ENCODE measurements around the gene PEX10.

The PEX10 gene

DNA sequence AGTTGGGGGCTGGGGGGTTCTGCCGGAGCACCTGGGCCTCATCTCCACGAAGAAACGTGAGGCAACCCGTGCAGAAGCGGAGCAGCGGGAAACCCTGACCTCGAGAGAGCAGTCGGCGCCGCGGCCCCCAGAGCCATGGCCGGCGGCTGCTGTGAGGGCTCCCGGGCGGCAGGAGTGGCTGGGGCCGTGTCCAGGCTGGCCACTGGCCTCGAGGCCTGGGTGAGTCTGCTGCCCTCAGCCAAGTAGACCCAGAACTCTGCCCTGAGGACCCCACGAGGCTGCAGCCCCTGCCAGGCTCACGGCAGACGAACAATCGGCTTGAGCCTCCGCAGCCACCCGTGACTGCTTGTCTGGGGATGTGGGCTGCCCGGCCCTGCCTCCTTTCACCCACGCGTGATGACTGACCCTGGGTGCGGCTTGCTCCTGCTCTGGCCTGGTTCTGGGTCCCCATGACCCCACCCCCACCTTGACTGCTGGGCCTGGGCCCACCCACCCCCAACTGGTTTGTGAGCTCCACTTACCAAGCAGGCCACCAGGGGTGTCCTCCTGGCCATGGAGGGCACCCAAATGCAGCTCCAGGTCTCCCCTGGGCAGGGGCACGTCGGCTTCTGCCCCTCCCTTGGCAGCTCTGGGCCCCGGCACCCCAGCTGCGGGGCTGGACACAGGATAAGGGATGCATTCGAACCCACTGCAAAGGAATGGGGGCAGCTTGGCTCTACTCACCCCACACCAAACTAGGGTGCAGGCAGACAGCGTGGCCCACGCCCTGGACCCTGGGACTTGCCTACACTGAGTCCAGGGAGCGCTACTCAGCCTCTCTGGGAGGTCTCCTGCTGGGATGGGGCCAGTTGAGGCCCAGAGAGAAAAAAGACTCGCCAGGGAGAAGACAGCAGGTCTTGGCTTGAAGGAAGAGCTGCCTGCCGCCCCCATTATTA lies 55.2 kb downstream of the PEX10 start:
- TF ChIP-seq, protein P1, sequence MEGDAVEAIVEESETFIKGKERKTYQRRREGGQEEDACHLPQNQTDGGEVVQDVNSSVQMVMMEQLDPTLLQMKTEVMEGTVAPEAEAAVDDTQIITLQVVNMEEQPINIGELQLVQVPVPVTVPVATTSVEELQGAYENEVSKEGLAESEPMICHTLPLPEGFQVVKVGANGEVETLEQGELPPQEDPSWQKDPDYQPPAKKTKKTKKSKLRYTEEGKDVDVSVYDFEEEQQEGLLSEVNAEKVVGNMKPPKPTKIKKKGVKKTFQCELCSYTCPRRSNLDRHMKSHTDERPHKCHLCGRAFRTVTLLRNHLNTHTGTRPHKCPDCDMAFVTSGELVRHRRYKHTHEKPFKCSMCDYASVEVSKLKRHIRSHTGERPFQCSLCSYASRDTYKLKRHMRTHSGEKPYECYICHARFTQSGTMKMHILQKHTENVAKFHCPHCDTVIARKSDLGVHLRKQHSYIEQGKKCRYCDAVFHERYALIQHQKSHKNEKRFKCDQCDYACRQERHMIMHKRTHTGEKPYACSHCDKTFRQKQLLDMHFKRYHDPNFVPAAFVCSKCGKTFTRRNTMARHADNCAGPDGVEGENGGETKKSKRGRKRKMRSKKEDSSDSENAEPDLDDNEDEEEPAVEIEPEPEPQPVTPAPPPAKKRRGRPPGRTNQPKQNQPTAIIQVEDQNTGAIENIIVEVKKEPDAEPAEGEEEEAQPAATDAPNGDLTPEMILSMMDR (IDR thresholded peaks at IDR 0.05; ENCODE audit: low read length, missing control alignments) = no peak
- H3K4me3 ChIP-seq (replicated peaks; ENCODE audit: low read depth, low read length) = no peak overlapping the region
- DNase-seq (ENCODE audit: low read depth) = no peak

DNA sequence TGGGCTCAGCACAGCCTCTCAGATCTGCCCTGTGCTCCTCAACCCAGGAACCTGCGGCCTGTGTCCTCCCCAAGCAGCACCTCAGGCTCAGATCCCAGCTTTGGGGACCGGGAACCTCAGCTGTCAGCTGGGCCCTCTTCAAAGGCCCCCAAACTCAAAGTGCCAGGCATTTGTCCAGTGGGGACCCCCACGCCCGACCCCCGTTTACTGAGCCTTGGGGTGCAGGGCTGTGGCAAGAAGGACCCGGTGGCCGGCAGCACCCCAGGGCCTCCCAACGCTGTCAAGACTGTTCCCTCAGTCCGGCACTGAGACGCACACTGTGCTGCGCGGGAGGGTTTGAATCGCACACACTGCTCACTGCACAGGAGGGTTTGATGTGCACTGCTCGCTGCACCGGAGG lies 56.0 kb downstream of the PEX10 start:
- DNase-seq (ENCODE audit: low read depth) = no peak
- no peak overlapping the region for H3K4me3 ChIP-seq (replicated peaks; ENCODE audit: low read depth, low read length)
- TF ChIP-seq, protein P1 (IDR thresholded peaks at IDR 0.05; ENCODE audit: low read length, missing control alignments) = no peak

DNA sequence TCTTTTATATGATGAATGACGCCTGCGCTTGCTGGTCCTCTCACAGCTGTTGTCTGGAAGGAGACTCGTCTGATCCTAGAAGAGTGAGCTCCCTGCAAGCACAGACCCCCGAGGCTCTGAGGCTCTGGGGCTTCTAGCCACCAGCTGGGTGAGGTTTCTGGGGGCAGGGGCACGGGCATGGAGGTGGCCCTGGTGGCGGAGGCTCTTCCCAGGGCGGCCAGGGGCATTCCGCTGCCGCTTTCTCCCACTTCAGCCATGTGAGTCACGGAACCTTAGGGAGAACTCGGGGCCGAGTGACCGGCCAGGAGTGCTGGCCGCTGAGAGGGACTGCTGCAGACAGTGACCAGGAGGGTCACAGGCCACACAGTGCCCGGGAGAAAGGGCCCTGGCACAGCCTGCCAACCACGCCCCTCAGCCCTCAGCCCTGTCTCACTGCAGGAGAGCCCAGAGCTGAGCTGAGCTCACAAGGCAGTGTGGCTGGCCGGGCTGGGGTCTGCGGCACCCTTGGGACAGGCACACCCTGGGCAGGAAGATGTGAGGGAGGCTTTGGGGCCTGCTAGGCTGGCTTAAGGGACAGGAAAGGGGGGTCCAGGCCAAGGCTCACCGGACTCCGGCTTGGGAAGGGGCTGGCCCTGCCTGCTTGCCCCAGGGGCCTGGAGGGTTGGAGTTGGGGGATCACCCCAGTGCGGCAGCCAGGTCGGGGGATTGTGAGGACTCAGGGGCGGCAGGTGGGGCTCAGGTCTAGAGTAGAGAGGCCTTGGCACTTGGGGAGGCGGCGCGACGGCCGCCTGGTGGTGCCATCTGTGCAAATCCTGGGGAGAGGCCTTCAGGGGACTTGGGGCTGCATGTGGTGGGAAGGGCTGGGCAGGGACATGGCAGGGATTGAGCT lies 56.7 kb downstream of the PEX10 start:
- DNase-seq (ENCODE audit: low read depth) = no peak
- TF ChIP-seq, protein P1 (IDR thresholded peaks at IDR 0.05; ENCODE audit: low read length, missing control alignments) = no peak
- H3K4me3 ChIP-seq (replicated peaks; ENCODE audit: low read depth, low read length) = no peak overlapping the region

DNA sequence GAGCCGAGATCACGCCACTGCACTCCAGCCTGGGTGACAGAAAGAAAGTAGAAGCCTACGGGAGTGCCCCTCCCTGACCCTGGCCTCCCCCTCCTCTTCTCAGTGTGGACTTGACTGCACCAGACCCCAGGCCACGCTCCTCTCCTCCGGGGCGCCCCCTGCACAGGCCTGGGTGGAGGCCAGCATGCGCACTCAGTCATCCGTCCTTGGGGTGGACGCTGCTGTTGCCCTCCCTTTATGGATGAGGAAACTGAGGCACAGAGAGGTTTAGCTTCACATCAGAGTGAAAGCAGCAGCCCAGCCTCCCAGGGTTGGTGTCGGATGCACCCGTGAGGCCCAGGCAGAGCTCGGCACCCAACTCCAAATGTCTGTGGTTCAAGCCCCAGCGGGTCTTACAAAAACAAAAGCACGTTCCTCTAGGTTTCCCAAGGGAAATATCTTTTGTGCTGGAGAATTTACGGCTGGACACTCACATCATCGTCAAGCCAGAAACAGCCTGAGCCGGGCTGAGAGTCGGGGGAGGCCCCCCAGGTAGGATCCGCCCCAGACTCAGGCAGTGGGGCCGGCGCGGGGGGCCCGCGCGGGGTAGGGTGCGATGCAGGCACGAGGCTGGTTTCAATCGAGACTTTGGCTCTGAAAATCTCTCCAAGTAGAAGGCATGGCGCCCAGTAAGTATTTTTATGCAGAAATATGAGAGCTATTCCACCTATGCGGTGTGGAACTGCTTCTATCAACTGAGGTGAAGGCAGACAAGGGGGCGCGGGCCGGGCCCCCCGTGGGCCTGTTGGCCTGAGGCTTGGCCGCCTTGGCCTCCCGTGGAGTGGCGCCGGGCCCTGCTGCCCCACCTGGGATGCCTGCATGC lies 57.6 kb downstream of the PEX10 start:
- no peak for DNase-seq (ENCODE audit: low read depth)
- TF ChIP-seq, protein P1 (IDR thresholded peaks at IDR 0.05; ENCODE audit: low read length, missing control alignments) = no peak
- no peak overlapping the region for H3K4me3 ChIP-seq (replicated peaks; ENCODE audit: low read depth, low read length)

All from fibroblast of pulmonary artery (primary cell).